GM18861 (cell line): Measurements from ENCODE around the gene ESF1.
"Not testable (repeated sequence)": the region's sequence is repeated elsewhere in the genome, so short reads cannot be mapped to it uniquely, and the experiment has no call there.

Experiments
- ATAC-seq: cut with Tn5 transposase; IDR thresholded peaks from one replicate; pipeline ENCODE4 v1.9.1; 2021; ENCODE audit not compliant: unreplicated experiment

The ESF1 gene

GRCh38 chr20:13745784-13746183, 38.9 kb downstream of the ESF1 start:
- no peak for ATAC-seq

- no peak for ATAC-seq
Measured at GRCh38 chr20:13744352-13744751, 40.4 kb downstream of the ESF1 start.

- ATAC-seq: no peak
Measured at GRCh38 chr20:13741879-13742278, 42.8 kb downstream of the ESF1 start.

- ATAC-seq: no peak
Measured at GRCh38 chr20:13739731-13740649, 44.7 kb downstream of the ESF1 start.

- not testable (repeated sequence) for ATAC-seq
Measured at GRCh38 chr20:13738187-13738586, 46.5 kb downstream of the ESF1 start.

GRCh38 chr20:13736436-13737191, 48.1 kb downstream of the ESF1 start:
- ATAC-seq: no peak

GRCh38 chr20:13735826-13736225, 48.9 kb downstream of the ESF1 start:
- ATAC-seq: no peak

- ATAC-seq: no peak
Measured at GRCh38 chr20:13723011-13723410, 61.7 kb downstream of the ESF1 start.

GRCh38 chr20:13718171-13718570, 66.5 kb downstream of the ESF1 start:
- ATAC-seq: peak; percentile 22

- ATAC-seq: peak; percentile 87
Measured at GRCh38 chr20:13717631-13718044, 67.1 kb downstream of the ESF1 start.

GRCh38 chr20:13715171-13715570, 69.5 kb downstream of the ESF1 start:
- ATAC-seq: no peak

- no peak for ATAC-seq
Measured at GRCh38 chr20:13708234-13708633, 76.5 kb downstream of the ESF1 start.

GRCh38 chr20:13703265-13703664, 81.5 kb downstream of the ESF1 start:
- ATAC-seq: no peak

GRCh38 chr20:13701486-13701885, 83.2 kb downstream of the ESF1 start:
- ATAC-seq: no peak

GRCh38 chr20:13700761-13701160, 84.0 kb downstream of the ESF1 start:
- no peak for ATAC-seq

GRCh38 chr20:13694420-13695150, 90.1 kb downstream of the ESF1 start:
- ATAC-seq: no peak

- ATAC-seq: no peak
Measured at GRCh38 chr20:13692802-13693736, 91.7 kb downstream of the ESF1 start.

GRCh38 chr20:13690943-13691342, 93.8 kb downstream of the ESF1 start:
- no peak for ATAC-seq

GRCh38 chr20:13687815-13688214, 96.9 kb downstream of the ESF1 start:
- ATAC-seq: no peak

- no peak for ATAC-seq
Measured at GRCh38 chr20:13685623-13686022, 99.1 kb downstream of the ESF1 start.
